SU-DHL-6 (cell line): ENCODE data around the gene ARHGAP26.

Experiments used
- EZH2phosphoT487 ChIP-seq: fragments of 200-600 bp; sonication (generic), shearing (Covaris generic); conservative IDR thresholded peaks from 2 replicates; pipeline ENCODE4 v1.6.1; 2018; ENCODE audit warnings: mild to moderate bottlenecking, antibody characterized with exemption, low read length, moderate library complexity, mixed read lengths
- TF ChIP-seq, protein P1 (sequence below): fragments of 200-600 bp; sonication (generic); IDR thresholded peaks from one replicate; pipeline ENCODE4 v1.5.1; 2017; ENCODE audit warnings: antibody characterized with exemption, mild to moderate bottlenecking, low read length, moderate library complexity; ENCODE audit not compliant: insufficient read depth, poor library complexity, severe bottlenecking

DNA sequence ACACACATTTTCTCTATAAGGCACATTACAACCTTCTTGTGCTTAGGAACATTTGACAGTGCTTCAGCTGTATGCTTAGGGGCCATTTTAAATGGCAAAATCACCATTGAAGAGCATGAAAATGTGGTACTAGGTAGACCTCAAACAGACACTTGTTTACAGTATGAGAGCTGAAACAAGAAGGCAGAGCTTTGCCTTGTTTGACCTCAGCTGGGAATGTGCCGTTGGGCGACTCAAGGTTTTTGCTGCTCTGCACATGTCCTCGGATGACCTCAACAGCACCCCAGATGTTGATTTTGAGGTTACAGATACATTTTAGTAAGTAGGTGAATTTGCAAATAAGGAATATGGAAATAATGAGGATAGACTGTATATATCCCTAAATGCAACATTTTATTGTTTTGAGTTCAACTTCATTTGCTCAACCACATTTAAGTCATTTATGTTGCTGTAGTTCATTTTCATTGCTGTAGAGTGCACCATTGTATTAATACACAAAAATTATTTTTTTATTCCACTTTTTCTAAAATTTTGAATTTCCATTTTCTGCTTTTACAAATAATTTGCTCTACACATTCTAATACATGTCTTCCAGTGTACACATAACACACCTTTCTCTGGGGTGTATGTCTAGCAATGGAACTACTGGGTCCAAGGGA is 426.6 kb downstream of the ARHGAP26 start:
- no peak for TF ChIP-seq EZH2phosphoT487
- TF ChIP-seq, protein P1, sequence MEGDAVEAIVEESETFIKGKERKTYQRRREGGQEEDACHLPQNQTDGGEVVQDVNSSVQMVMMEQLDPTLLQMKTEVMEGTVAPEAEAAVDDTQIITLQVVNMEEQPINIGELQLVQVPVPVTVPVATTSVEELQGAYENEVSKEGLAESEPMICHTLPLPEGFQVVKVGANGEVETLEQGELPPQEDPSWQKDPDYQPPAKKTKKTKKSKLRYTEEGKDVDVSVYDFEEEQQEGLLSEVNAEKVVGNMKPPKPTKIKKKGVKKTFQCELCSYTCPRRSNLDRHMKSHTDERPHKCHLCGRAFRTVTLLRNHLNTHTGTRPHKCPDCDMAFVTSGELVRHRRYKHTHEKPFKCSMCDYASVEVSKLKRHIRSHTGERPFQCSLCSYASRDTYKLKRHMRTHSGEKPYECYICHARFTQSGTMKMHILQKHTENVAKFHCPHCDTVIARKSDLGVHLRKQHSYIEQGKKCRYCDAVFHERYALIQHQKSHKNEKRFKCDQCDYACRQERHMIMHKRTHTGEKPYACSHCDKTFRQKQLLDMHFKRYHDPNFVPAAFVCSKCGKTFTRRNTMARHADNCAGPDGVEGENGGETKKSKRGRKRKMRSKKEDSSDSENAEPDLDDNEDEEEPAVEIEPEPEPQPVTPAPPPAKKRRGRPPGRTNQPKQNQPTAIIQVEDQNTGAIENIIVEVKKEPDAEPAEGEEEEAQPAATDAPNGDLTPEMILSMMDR = no peak
